Activated T-helper 1 cell treated with anti-CD3 and anti-CD28 coated beads, Interleukin-12 subunit alpha, Interleukin-12 subunit beta, Interleukin-2, Interleukin-4 antibody, amounts not matched to agents 30 ng/mL and 10 ng/mL and 1 ng/mL, durations not matched to agents 14 hours and 24 hours and 36 hours (primary cell): Measurements from ENCODE around the gene ARHGAP36. TPM values are rescaled to one million over a fixed set of nuclear protein-coding genes. Genes with fewer than 3 reads are reported as not detected.

Experiments
- DNase-seq: peaks from one replicate; pipeline ENCODE4 v3.0.0; 2021; ENCODE audit warnings: low spot score
- H3K27ac Mint-ChIP-seq: one replicate; pipeline ENCODE4 v1.8.0; 2021; ENCODE audit warnings: mild to moderate bottlenecking, mixed read lengths
- H3K27me3 Mint-ChIP-seq: one replicate; pipeline ENCODE4 v1.8.0; 2022; ENCODE audit warnings: mild to moderate bottlenecking, moderate library complexity, mixed read lengths; ENCODE audit not compliant: insufficient read depth
- H3K36me3 Mint-ChIP-seq: one replicate; pipeline ENCODE4 v1.8.0; 2021; ENCODE audit warnings: low read depth, mixed read lengths
- H3K4me1 Mint-ChIP-seq: one replicate; pipeline ENCODE4 v1.8.0; 2021; ENCODE audit warnings: low read depth, mixed read lengths
- H3K4me3 Mint-ChIP-seq: one replicate; pipeline ENCODE4 v1.8.0; 2021; ENCODE audit warnings: mild to moderate bottlenecking, moderate library complexity, mixed read lengths
- H3K9me3 Mint-ChIP-seq: one replicate; pipeline ENCODE4 v1.8.0; 2021; ENCODE audit warnings: mixed read lengths
- intact Hi-C: fragments of 100-400 bp; cut with micrococcal nuclease; formaldehyde crosslinking; loops from one replicate; pipeline ENCODE4 v1.15.1; 2024
- total RNA-seq: library from RNA; stranded (reverse); gene quantifications from 2 replicates; pipeline ENCODE4 v1.2.3, GENCODE V29; 2022

Gene ARHGAP36, protein sequence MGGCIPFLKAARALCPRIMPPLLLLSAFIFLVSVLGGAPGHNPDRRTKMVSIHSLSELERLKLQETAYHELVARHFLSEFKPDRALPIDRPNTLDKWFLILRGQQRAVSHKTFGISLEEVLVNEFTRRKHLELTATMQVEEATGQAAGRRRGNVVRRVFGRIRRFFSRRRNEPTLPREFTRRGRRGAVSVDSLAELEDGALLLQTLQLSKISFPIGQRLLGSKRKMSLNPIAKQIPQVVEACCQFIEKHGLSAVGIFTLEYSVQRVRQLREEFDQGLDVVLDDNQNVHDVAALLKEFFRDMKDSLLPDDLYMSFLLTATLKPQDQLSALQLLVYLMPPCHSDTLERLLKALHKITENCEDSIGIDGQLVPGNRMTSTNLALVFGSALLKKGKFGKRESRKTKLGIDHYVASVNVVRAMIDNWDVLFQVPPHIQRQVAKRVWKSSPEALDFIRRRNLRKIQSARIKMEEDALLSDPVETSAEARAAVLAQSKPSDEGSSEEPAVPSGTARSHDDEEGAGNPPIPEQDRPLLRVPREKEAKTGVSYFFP
- total RNA-seq = not detected in 2 replicates

DNA sequence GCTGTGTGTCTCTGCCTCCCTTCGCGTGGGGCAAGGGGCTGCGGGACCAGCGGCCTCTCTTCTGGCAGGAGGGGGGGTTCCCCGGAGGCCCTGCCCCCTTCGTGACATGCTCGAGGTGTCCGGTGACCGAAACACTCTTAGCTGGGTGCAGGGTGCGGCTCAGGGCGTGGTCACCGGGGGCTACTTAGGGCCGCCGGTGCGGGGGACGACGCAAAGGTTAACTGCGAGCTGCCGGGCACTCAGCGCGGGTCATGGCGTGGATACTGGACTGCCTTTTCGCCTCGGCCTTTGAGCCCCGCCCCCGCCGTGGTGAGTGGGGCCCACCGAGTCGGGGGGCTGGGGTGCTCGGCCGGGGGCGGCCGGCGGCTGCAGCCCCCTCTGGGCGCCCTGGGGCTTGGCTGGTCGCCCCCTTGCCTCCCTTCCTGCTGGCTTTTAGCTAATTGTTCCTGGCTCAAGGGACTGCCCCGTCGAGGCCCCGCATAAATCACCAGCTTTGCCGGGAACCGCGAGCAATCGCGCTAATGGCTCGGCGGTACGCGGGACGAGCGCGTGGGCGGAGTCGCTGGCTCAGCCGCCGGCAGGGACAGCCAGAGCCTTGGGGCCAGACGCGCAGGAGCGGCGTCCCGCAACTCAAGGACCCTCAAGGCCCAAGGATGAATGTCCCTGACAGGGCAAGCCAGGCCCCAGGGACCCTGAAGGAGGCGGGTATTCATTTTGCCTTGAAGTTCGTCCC is at the start of gene ARHGAP36:
TSS of gene ARHGAP36 (plus strand) at position 211 of the 733 bp plus-strand sequence. CDS start 23,320 bp downstream, outside the sequence.
- DNase-seq = no peak
- intact Hi-C loops = no loop called here
- peaks cover 22% of the 10 kb centered on the region for H3K27me3 Mint-ChIP-seq

DNA sequence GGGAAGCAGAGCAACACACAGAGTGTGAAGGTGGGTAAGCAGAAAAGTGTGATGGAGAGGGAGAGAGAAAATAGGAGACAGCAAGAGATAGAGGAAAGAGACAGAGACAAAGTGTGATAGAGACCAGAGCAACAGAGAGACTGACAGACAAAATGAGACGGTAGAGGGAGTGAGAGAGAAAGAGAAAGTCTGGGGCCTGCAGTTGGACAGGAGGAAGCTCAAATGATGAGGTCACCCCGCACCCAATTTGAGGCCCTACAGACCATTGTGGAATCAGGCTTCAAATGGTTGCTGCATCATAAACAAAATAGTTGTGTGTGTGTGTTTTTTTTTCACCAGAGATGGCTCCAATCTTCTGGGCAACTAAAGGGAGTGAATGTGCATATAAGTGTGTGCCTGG is 48.0 kb upstream of the ARHGAP36 start:
- no peak for DNase-seq
- Mint-ChIP-seq H3K27me3 (peaks cover 1% of the 10 kb centered on the region), H3K9me3 (no peaks in the 10 kb centered on the region), H3K27ac (no peak overlapping the region), H3K4me3 (no peak overlapping the region), H3K36me3 (no peaks in the 10 kb centered on the region), H3K4me1 (no peaks in the 10 kb centered on the region)
- intact Hi-C loops = no loop called here

More for the DNA sequence above, at the start of gene ARHGAP36:
- Mint-ChIP-seq H3K4me3 (no peak within 1 kb of the TSS), H3K36me3 (no peaks in the 10 kb centered on the region), H3K4me1 (no peaks in the 10 kb centered on the region), H3K27ac (no peak within 1 kb of the TSS), H3K9me3 (no peaks in the 10 kb centered on the region)

DNA sequence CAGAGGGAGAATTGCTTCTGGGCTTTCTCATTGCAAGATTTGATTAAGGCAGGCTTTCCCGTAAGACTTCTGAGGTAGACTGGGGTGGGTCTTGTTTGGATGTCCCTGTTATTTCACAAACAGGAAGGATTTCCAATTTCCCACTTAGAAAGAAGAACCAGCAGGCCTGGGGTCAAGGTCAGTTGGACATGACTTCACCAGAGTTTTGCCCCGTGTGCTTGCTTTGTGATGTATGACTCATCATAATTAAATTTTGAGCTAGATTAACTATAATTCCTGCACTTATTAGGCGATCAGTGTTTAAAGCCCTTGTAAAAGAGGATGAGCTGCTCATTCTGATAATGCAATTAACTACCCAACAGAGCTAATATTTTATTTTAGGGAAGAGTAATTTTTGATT is 32.8 kb upstream of the ARHGAP36 start:
- H3K36me3 Mint-ChIP-seq = no peaks in the 10 kb centered on the region
- no peaks in the 10 kb centered on the region for H3K4me1 Mint-ChIP-seq
- DNase-seq = no peak
- no peaks in the 10 kb centered on the region for H3K27me3 Mint-ChIP-seq
- no peak overlapping the region for H3K27ac Mint-ChIP-seq
- intact Hi-C loops = no loop called here
- H3K4me3 Mint-ChIP-seq = no peak overlapping the region
- H3K9me3 Mint-ChIP-seq = no peaks in the 10 kb centered on the region

DNA sequence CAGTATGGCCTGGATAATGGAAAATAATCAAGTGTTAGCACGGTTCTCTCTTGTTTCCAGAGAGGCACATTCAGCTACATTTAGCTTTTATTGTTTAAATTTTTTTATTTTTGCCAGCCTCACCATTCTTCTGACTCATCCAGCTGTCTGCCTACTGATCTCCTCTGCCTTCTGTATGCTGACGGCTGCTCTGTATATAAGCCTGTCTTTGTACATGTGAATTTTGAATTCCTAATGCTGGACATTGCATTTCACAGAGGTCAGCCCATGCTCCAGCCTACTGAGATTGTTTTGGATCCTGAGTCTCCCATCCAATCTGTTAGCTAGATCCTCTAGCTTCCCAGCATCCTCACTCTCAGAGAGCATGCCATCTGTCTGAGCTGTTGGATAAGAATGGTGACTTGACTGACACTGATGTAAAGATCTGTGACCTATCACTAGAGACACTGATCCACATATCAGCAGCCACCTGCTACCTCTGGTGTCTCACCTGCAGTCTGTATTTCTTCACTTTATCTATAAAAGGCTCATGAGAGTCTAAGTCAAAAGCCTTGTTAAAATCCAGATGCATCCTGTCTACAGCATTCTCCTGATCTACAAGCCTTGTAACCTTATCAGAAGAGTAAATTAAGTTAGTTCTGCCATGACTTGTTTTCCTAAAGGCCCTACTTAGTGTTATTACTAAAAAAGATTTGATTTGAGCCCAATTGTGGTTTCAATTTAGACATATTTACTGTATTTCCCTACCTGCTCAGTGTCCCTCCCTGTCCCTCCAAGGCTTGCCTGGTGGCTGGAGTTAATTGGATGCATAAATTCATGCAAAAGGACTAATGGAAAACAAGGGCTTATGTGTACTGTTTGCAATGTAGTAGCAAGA is 25.6 kb upstream of the ARHGAP36 start:
- Mint-ChIP-seq H3K4me1 (no peaks in the 10 kb centered on the region), H3K9me3 (no peaks in the 10 kb centered on the region), H3K27ac (no peak overlapping the region), H3K36me3 (no peaks in the 10 kb centered on the region), H3K4me3 (no peak overlapping the region), H3K27me3 (no peaks in the 10 kb centered on the region)
- DNase-seq = no peak
- intact Hi-C loops = no loop called here

DNA sequence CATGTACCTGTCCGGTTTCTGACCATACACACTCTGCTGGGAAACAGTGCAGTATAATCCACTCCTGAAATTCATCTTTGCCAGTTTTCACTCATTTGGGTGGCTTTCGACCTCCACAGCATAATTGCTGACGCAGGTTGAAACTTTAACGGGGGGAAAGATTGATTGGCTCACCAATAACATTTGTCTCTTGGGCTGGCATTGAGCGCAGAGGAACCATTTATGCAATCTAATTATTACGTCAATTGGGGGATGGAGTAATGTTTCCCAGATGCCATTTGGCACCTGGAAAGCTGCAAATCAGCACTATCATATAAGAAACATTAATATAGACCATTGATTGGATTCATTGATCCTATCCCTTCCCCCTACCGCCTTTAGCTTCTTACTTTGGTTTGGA is 24.1 kb upstream of the ARHGAP36 start:
- intact Hi-C loops = no loop called here
- DNase-seq = no peak
- H3K4me3 Mint-ChIP-seq = no peak overlapping the region
- H3K36me3 Mint-ChIP-seq = no peaks in the 10 kb centered on the region
- no peaks in the 10 kb centered on the region for H3K9me3 Mint-ChIP-seq
- H3K27ac Mint-ChIP-seq = no peak overlapping the region
- no peaks in the 10 kb centered on the region for H3K27me3 Mint-ChIP-seq
- no peaks in the 10 kb centered on the region for H3K4me1 Mint-ChIP-seq

DNA sequence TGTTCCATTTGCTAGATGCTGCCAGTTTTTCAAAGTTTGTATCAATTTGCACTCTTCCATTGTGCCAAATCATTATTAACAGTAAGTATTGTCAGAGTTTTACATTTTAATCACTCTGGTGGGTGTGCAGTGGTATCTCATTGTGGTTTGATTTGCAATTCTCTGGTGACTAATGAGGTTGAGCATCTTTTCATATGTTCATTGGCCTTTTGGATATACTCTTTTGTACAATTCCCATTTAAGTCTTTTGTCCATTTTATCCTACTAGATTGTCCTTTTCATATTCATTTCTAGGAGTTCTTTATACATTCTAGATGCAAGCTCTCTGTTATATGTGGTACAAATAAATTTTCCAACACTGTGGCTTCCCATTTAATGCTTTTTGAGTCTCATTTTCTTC is 17.4 kb upstream of the ARHGAP36 start:
- Mint-ChIP-seq H3K9me3 (no peaks in the 10 kb centered on the region), H3K4me3 (no peak overlapping the region), H3K4me1 (no peaks in the 10 kb centered on the region), H3K36me3 (no peaks in the 10 kb centered on the region), H3K27ac (no peak overlapping the region), H3K27me3 (no peaks in the 10 kb centered on the region)
- intact Hi-C loops = no loop called here
- no peak for DNase-seq

DNA sequence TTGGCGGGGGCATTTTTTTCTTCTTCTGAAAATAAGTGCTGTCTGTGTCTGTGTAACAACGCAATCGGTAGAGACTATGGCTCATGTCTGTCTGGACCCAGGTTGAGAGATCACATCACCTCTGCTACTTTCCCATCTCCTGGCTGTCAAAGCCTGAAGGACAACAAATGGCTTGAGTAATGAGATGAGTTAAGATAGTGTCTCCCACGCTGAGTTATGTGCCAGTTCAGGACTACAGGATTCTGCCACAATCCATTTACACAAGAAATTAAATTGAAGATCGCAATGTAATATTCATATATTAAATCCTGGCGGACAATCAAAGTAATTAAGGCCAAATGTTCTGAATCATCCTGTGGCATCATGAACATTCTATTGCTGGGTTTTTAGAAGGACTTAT is 16.5 kb upstream of the ARHGAP36 start:
- no peak for DNase-seq
- no peaks in the 10 kb centered on the region for H3K9me3 Mint-ChIP-seq
- no peaks in the 10 kb centered on the region for H3K4me1 Mint-ChIP-seq
- H3K4me3 Mint-ChIP-seq = no peak overlapping the region
- H3K27me3 Mint-ChIP-seq = no peaks in the 10 kb centered on the region
- intact Hi-C loops = no loop called here
- H3K27ac Mint-ChIP-seq = no peak overlapping the region
- H3K36me3 Mint-ChIP-seq = no peaks in the 10 kb centered on the region

DNA sequence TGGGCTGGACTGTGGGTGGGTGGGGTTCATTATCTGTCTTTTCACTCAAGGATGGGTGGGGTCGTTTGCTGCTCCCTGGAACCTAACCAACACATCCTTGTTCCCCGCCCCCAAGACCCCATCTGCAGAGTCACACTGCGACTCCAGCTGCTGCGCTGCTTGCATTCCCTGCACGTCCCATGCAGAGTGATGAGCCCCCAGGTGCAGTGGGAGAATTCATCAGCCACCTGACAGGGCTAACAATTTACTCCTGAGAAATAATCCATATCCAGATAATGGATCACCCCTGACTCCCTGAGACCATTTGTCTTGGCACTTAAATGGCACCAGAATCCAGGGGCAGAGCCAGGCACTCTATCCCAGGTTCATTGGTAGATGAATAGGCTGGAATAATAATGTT is 12.4 kb upstream of the ARHGAP36 start:
- no peaks in the 10 kb centered on the region for H3K36me3 Mint-ChIP-seq
- intact Hi-C loops = no loop called here
- H3K4me3 Mint-ChIP-seq = no peak overlapping the region
- no peak overlapping the region for H3K27ac Mint-ChIP-seq
- no peaks in the 10 kb centered on the region for H3K9me3 Mint-ChIP-seq
- no peaks in the 10 kb centered on the region for H3K4me1 Mint-ChIP-seq
- no peak for DNase-seq
- no peaks in the 10 kb centered on the region for H3K27me3 Mint-ChIP-seq

DNA sequence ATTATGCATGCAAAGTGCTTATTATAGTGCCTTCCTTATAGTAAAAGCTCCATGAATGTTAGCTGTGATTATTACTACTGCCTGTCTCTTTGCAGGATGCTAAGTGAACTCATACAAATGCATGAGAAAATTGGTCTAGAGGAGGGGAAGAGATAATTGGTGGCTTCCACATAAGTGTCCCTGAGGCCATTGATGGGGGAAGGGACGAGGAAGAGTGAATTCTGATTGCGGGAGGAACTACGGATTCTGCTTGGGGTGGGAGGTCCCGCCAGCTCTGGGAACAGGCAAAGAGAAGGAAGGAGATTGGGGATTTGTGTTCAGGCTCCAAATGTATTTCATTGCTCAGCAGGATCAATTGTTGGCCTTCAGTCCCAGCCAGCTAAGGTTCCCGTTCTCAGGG is 11.6 kb upstream of the ARHGAP36 start:
- Mint-ChIP-seq H3K9me3 (no peaks in the 10 kb centered on the region), H3K4me3 (no peak overlapping the region), H3K27me3 (no peaks in the 10 kb centered on the region), H3K36me3 (no peaks in the 10 kb centered on the region), H3K4me1 (no peaks in the 10 kb centered on the region), H3K27ac (no peak overlapping the region)
- intact Hi-C loops = no loop called here
- no peak for DNase-seq

DNA sequence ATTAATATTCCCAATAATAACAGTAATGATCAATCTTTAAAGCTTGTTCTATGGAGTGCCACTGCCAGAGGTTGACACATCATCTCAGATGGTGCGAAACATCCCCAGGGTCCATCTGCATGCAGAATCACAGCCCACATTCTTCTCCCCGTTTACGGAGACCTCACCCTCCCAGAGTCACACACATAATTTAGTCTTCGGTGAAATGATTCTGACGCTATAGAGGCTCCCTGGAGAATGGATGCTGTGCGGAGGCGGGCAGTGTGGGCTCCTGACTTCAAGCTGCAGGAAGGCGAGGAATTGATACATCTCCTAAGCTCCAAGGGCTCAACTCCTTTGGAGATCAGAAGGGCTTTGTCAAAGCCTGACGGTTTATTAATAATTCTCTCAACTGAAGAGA is 11.0 kb upstream of the ARHGAP36 start:
- Mint-ChIP-seq H3K4me3 (no peak overlapping the region), H3K36me3 (no peaks in the 10 kb centered on the region), H3K9me3 (no peaks in the 10 kb centered on the region), H3K27me3 (no peaks in the 10 kb centered on the region), H3K27ac (no peak overlapping the region), H3K4me1 (no peaks in the 10 kb centered on the region)
- intact Hi-C loops = no loop called here
- no peak for DNase-seq

GRCh38 chrX:131053076-131053475 is 5.1 kb upstream of the ARHGAP36 start:
- peaks cover 6% of the 10 kb centered on the region for H3K27me3 Mint-ChIP-seq
- H3K4me3 Mint-ChIP-seq = no peak overlapping the region
- intact Hi-C loops = no loop called here

DNA sequence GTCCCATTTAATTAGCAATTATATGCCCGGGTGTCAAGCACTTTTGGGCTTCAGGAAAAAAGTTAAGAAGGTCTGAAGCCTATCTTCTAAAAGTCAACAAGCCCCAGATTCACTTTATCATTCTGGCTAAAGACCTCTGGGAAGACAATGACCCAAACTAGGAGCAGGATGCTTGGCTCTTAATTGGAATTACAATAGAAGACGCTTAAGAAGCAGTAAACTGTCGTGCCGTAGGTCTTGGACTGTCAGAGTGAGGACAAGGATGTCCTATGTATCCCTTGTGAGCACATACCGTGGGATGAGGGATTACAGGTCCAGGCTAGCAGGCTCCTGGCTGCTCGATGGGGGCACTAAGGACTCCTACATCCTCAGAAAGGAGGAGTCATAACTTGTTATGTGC is 3.2 kb upstream of the ARHGAP36 start:
- no peaks in the 10 kb centered on the region for H3K4me1 Mint-ChIP-seq
- intact Hi-C loops = no loop called here
- H3K9me3 Mint-ChIP-seq = no peaks in the 10 kb centered on the region
- no peak overlapping the region for H3K27ac Mint-ChIP-seq
- DNase-seq = no peak
- peaks cover 13% of the 10 kb centered on the region for H3K27me3 Mint-ChIP-seq
- no peak overlapping the region for H3K4me3 Mint-ChIP-seq
- H3K36me3 Mint-ChIP-seq = no peaks in the 10 kb centered on the region

More at GRCh38 chrX:131053076-131053475, 5.1 kb upstream of the ARHGAP36 start:
- no peaks in the 10 kb centered on the region for H3K4me1 Mint-ChIP-seq
- no peaks in the 10 kb centered on the region for H3K36me3 Mint-ChIP-seq
- no peaks in the 10 kb centered on the region for H3K9me3 Mint-ChIP-seq
- no peak overlapping the region for H3K27ac Mint-ChIP-seq
- no peak for DNase-seq
